HEK293 (cell line): Measurements from ENCODE around the gene ZNF296.

Experiments
- CTCF ChIA-PET: fragments of 350-600 bp; formaldehyde crosslinking; extraction: SDS; loops from one replicate; lab custom pipeline; 2021; ENCODE audit warnings: antibody characterized with exemption; lab: Yijun Ruan, JAX
- POLR2A ChIA-PET: fragments of 300-600 bp; formaldehyde crosslinking; extraction: SDS; loops from one replicate; lab custom pipeline; 2020; ENCODE audit warnings: antibody characterized with exemption, inconsistent platforms; lab: Yijun Ruan, JAX
- H3K27ac ChIP-seq: fragments of 200-500 bp; sonication (Bioruptor generic); 2 replicates; pipeline ENCODE4 v1.5.1; 2014; ENCODE audit warnings: low read depth, low read length, control low read depth, inconsistent platforms; ENCODE audit errors: extremely low read depth
- H3K36me3 ChIP-seq, 2 experiments: fragments of 200-500 bp in 1 of 2; sonication (Bioruptor generic) in 1 of 2; 1 replicate in 1 of 2; 2 replicates in 1 of 2; pipeline ENCODE4 v1.5.1; 2014 to 2017; ENCODE audit warnings: inconsistent platforms in 2 of 2, low read length in 2 of 2; ENCODE audit not compliant: control insufficient read depth in 2 of 2, insufficient read depth in 1 of 2
- H3K4me1 ChIP-seq: fragments of 200-500 bp; sonication (Bioruptor generic); 2 replicates; pipeline ENCODE4 v1.5.1; 2014; ENCODE audit warnings: mild to moderate bottlenecking, low read length, inconsistent platforms; ENCODE audit not compliant: control insufficient read depth, insufficient read depth
- H3K4me3 ChIP-seq: 2 replicates; pipeline ENCODE4 v1.5.1; 2011; ENCODE audit warnings: low read depth, mild to moderate bottlenecking, control low read depth, low read length, moderate library complexity
- H3K9me3 ChIP-seq: fragments of 200-500 bp; sonication (Bioruptor generic); 2 replicates; pipeline ENCODE4 v1.5.1; 2014; ENCODE audit warnings: low read depth, low read length, inconsistent platforms; ENCODE audit not compliant: control insufficient read depth, insufficient read depth
- FEZF1 ChIP-seq: fragments of 450-650 bp; formaldehyde crosslinking; IDR thresholded peaks from 2 replicates; pipeline ENCODE4 v1.5.1; 2016; ENCODE audit warnings: missing biosample characterization, missing genetic modification characterization
- ZBTB17 ChIP-seq: fragments of 450-650 bp; formaldehyde crosslinking; IDR thresholded peaks from 2 replicates; pipeline ENCODE4 v1.5.1; 2016; ENCODE audit warnings: missing biosample characterization, missing genetic modification characterization
- ZBTB48 ChIP-seq: fragments of 450-650 bp; formaldehyde crosslinking; IDR thresholded peaks from 2 replicates; pipeline ENCODE4 v1.5.1; 2016; ENCODE audit warnings: missing biosample characterization, missing genetic modification characterization
- ZFHX2 ChIP-seq: fragments of 450-650 bp; formaldehyde crosslinking; conservative IDR thresholded peaks from 2 replicates; pipeline ENCODE4 v1.5.1; 2016; ENCODE audit warnings: missing biosample characterization, missing genetic modification characterization
- ZNF184 ChIP-seq: fragments of 450-650 bp; IDR thresholded peaks from 2 replicates; pipeline ENCODE4 v1.5.1; 2018; ENCODE audit warnings: missing biosample characterization, mild to moderate bottlenecking, missing genetic modification characterization
- ZNF292 ChIP-seq: fragments of 450-650 bp; formaldehyde crosslinking; IDR thresholded peaks from 2 replicates; pipeline ENCODE4 v1.5.1; 2016; ENCODE audit warnings: low read depth, missing biosample characterization, missing genetic modification characterization, borderline replicate concordance
- ZNF677 ChIP-seq: fragments of 450-650 bp; IDR thresholded peaks from 2 replicates; pipeline ENCODE4 v1.5.0; 2018; ENCODE audit warnings: missing biosample characterization, mild to moderate bottlenecking, missing genetic modification characterization, moderate library complexity
- ZNF76 ChIP-seq: fragments of 450-650 bp; formaldehyde crosslinking; IDR thresholded peaks from 2 replicates; pipeline ENCODE4; 2016; ENCODE audit warnings: low read depth, missing biosample characterization, missing genetic modification characterization, borderline replicate concordance
- ZNF777 ChIP-seq: fragments of 450-650 bp; formaldehyde crosslinking; IDR thresholded peaks from 2 replicates; pipeline ENCODE4 v1.5.1; 2017; ENCODE audit warnings: missing biosample characterization, missing genetic modification characterization, borderline replicate concordance
- ZNF791 ChIP-seq: fragments of 450-650 bp; formaldehyde crosslinking; IDR thresholded peaks from 2 replicates; pipeline ENCODE4 v1.5.1; 2016; ENCODE audit warnings: missing biosample characterization, missing genetic modification characterization
- TF ChIP-seq, protein P1 (sequence below): fragments of 450-650 bp; formaldehyde crosslinking; IDR thresholded peaks from 2 replicates; pipeline ENCODE4 v1.5.1; 2016; ENCODE audit warnings: missing biosample characterization, missing genetic modification characterization
- TF ChIP-seq, protein P2 (sequence below): fragments of 450-650 bp; formaldehyde crosslinking; IDR thresholded peaks from 2 replicates; pipeline ENCODE4 v1.5.1; 2016; ENCODE audit warnings: missing biosample characterization, missing genetic modification characterization
- TF ChIP-seq, protein P3 (sequence below): fragments of 450-650 bp; formaldehyde crosslinking; IDR thresholded peaks from 2 replicates; pipeline ENCODE4 v1.5.1; 2016; ENCODE audit warnings: missing biosample characterization, missing genetic modification characterization
- TF ChIP-seq, protein P4 (sequence below): fragments of 450-650 bp; formaldehyde crosslinking; IDR thresholded peaks from 2 replicates; pipeline ENCODE4 v1.5.1; 2016; ENCODE audit warnings: missing biosample characterization, missing genetic modification characterization
- TF ChIP-seq, protein P5 (sequence below): fragments of 450-650 bp; formaldehyde crosslinking; IDR thresholded peaks from 2 replicates; pipeline ENCODE4 v1.5.1; 2016; ENCODE audit warnings: missing biosample characterization, missing genetic modification characterization

The ZNF296 gene

DNA sequence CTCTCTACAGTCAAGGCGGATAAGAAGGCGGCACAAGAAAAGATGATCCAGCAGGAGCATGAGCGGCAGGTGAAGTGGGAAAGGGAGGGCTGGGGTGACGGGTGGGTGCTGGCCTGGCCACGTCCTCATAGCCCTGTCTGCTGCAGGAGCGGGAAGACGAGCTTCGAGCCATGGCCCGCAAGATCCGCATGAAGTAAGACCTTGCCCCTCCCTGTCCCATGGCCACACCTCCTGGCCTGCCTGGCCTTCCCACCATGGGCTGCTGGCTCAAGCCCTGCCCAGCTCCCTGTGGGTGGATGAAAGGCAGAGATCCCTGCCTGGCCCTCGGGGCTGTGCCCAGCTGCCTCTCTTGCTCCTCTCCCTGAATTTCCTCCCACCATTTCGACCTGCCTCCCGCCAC, 7.2 kb downstream of the ZNF296 start (continued):
- TF ChIP-seq ZFHX2 (peak; percentile 62), ZBTB17 (tag by site-specific recombination) (peak; percentile 53), ZNF76 (tag by site-specific recombination) (no peak), ZNF184 (no peak), FEZF1 (tag by site-specific recombination) (no peak)
- TF ChIP-seq, protein P1, sequence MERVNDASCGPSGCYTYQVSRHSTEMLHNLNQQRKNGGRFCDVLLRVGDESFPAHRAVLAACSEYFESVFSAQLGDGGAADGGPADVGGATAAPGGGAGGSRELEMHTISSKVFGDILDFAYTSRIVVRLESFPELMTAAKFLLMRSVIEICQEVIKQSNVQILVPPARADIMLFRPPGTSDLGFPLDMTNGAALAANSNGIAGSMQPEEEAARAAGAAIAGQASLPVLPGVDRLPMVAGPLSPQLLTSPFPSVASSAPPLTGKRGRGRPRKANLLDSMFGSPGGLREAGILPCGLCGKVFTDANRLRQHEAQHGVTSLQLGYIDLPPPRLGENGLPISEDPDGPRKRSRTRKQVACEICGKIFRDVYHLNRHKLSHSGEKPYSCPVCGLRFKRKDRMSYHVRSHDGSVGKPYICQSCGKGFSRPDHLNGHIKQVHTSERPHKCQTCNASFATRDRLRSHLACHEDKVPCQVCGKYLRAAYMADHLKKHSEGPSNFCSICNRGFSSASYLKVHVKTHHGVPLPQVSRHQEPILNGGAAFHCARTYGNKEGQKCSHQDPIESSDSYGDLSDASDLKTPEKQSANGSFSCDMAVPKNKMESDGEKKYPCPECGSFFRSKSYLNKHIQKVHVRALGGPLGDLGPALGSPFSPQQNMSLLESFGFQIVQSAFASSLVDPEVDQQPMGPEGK (tag by site-specific recombination) = peak; percentile 40; the same call in 1 of the 2 replicates

DNA sequence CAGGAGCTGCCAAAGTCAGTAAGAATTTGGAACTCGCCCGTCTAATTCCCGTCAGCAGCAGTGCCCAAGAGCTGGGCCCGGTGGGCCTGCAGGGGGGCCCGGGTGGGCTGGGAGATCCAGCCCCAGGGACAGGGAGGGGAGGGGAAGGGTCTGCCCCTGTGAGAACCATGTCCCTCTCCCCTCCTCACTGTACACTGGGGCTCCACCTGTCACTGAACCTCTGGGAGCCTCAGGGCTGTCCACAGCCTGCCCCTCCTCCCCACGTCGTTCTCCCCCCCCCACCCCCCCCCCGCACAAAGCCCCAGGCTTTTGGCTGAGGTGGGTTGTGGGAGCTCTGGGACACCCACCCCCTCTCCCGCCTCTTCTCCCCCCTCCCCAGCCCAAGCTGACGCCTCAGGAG, 8.2 kb downstream of the ZNF296 start:
- ChIA-PET POLR2A (interaction anchor here (0.6 to 1.7 kb wide), 6 partner anchors 8 to 1549 kb away, joined by 4 to 6 read pairs (median 5); no protein-coding TSS in a partner anchor), CTCF (interaction anchor here (0.7 to 2.9 kb wide), 4 partner anchors 8 to 57 kb away, joined by 3 to 23 read pairs (median 5); no protein-coding TSS in a partner anchor)
- Histone ChIP-seq H3K4me3 (no peak overlapping the region), H3K36me3 (peaks cover 38 to 89% of the 10 kb centered on the region in 2 experiments; a peak in 2 of 3 replicates), H3K9me3 (no peaks in the 10 kb centered on the region), H3K27ac (no peak overlapping the region), H3K4me1 (no peaks in the 10 kb centered on the region)
- TF ChIP-seq ZNF791 (no peak), ZNF677 (tag by site-specific recombination) (no peak), ZNF292 (no peak), ZBTB48 (tag by site-specific recombination) (no peak), FEZF1 (tag by site-specific recombination) (no peak), ZNF777 (no peak)
- TF ChIP-seq, protein P2, sequence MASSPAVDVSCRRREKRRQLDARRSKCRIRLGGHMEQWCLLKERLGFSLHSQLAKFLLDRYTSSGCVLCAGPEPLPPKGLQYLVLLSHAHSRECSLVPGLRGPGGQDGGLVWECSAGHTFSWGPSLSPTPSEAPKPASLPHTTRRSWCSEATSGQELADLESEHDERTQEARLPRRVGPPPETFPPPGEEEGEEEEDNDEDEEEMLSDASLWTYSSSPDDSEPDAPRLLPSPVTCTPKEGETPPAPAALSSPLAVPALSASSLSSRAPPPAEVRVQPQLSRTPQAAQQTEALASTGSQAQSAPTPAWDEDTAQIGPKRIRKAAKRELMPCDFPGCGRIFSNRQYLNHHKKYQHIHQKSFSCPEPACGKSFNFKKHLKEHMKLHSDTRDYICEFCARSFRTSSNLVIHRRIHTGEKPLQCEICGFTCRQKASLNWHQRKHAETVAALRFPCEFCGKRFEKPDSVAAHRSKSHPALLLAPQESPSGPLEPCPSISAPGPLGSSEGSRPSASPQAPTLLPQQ (tag by site-specific recombination) = no peak
- TF ChIP-seq, protein P3, sequence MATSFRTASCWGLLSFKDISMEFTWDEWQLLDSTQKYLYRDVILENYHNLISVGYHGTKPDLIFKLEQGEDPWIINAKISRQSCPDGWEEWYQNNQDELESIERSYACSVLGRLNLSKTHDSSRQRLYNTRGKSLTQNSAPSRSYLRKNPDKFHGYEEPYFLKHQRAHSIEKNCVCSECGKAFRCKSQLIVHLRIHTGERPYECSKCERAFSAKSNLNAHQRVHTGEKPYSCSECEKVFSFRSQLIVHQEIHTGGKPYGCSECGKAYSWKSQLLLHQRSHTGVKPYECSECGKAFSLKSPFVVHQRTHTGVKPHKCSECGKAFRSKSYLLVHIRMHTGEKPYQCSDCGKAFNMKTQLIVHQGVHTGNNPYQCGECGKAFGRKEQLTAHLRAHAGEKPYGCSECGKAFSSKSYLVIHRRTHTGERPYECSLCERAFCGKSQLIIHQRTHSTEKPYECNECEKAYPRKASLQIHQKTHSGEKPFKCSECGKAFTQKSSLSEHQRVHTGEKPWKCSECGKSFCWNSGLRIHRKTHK (tag by site-specific recombination) = no peak
- TF ChIP-seq, protein P4, sequence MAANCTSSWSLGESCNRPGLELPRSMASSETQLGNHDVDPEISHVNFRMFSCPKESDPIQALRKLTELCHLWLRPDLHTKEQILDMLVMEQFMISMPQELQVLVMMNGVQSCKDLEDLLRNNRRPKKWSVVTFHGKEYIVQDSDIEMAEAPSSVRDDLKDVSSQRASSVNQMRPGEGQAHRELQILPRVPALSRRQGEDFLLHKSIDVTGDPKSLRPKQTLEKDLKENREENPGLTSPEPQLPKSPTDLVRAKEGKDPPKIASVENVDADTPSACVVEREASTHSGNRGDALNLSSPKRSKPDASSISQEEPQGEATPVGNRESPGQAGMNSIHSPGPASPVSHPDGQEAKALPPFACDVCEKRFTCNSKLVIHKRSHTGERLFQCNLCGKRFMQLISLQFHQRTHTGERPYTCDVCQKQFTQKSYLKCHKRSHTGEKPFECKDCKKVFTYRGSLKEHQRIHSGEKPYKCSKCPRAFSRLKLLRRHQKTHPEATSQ (tag by site-specific recombination) = no peak
- TF ChIP-seq, protein P5, sequence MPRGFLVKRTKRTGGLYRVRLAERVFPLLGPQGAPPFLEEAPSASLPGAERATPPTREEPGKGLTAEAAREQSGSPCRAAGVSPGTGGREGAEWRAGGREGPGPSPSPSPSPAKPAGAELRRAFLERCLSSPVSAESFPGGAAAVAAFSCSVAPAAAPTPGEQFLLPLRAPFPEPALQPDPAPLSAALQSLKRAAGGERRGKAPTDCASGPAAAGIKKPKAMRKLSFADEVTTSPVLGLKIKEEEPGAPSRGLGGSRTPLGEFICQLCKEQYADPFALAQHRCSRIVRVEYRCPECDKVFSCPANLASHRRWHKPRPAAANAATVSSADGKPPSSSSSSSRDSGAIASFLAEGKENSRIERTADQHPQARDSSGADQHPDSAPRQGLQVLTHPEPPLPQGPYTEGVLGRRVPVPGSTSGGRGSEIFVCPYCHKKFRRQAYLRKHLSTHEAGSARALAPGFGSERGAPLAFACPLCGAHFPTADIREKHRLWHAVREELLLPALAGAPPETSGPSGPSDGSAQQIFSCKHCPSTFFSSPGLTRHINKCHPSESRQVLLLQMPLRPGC = no peak
